Activated gamma-delta T cell (primary cell): Measurements from ENCODE around the gene TRAPPC6A.

Experiments
- DNase-seq: peaks from one replicate; lab custom pipeline; 2025; lab: John Stamatoyannopoulos, UW

Gene TRAPPC6A

GRCh38 chr19:45149129-45149528 is 28.9 kb downstream of the TRAPPC6A start:
- DNase-seq: no peak

GRCh38 chr19:45147835-45148676 is 30.0 kb downstream of the TRAPPC6A start:
- DNase-seq: no peak

GRCh38 chr19:45146741-45147205 is 31.3 kb downstream of the TRAPPC6A start:
- DNase-seq: no peak

GRCh38 chr19:45146251-45146650 is 31.8 kb downstream of the TRAPPC6A start:
- no peak for DNase-seq

- no peak for DNase-seq
These were observed 32.5 kb downstream of the TRAPPC6A start for GRCh38 chr19:45145270-45146189.

- no peak for DNase-seq
These were observed 33.4 kb downstream of the TRAPPC6A start for GRCh38 chr19:45144431-45145269.

- DNase-seq: no peak
These were observed 35.3 kb downstream of the TRAPPC6A start for GRCh38 chr19:45142726-45143110.

GRCh38 chr19:45142016-45142725 is 35.9 kb downstream of the TRAPPC6A start:
- no peak for DNase-seq

GRCh38 chr19:45141203-45141900 is 36.7 kb downstream of the TRAPPC6A start:
- DNase-seq: no peak

- no peak for DNase-seq
These were observed 37.5 kb downstream of the TRAPPC6A start for GRCh38 chr19:45140533-45140932.

- no peak for DNase-seq
These were observed 37.9 kb downstream of the TRAPPC6A start for GRCh38 chr19:45140144-45140503.

GRCh38 chr19:45139286-45140143 is 38.5 kb downstream of the TRAPPC6A start:
- DNase-seq: no peak

GRCh38 chr19:45138303-45138751 is 39.7 kb downstream of the TRAPPC6A start:
- DNase-seq: no peak

GRCh38 chr19:45137179-45137761 is 40.8 kb downstream of the TRAPPC6A start:
- DNase-seq: no peak

GRCh38 chr19:45136507-45137178 is 41.4 kb downstream of the TRAPPC6A start:
- DNase-seq: no peak

- no peak for DNase-seq
These were observed 42.7 kb downstream of the TRAPPC6A start for GRCh38 chr19:45135176-45135885.

- no peak for DNase-seq
These were observed 44.4 kb downstream of the TRAPPC6A start for GRCh38 chr19:45133661-45134060.
